WERI-Rb-1 (cell line): ENCODE results near the gene COLEC11.

Experiments
- DNase-seq: peaks from one replicate; pipeline ENCODE4 v3.0.0-alpha.2; 2020
- H3K27ac ChIP-seq: fragments of 250-450 bp; sonication (Bioruptor Pico); 2 replicates; pipeline ENCODE4 v1.5.1; 2020; ENCODE audit warnings: mild to moderate bottlenecking, moderate library complexity
- H3K27me3 ChIP-seq: fragments of 250-450 bp; sonication (Bioruptor Pico); 2 replicates; pipeline ENCODE4 v1.5.1; 2021; ENCODE audit warnings: mild to moderate bottlenecking, low read depth, moderate library complexity; ENCODE audit not compliant: insufficient read depth, severe bottlenecking
- H3K36me3 ChIP-seq: fragments of 250-450 bp; sonication (Bioruptor Pico); 2 replicates; pipeline ENCODE4 v1.5.1; 2020; ENCODE audit warnings: mild to moderate bottlenecking, moderate library complexity
- H3K4me3 ChIP-seq: 2 replicates; pipeline ENCODE4 v1.5.1; 2011; ENCODE audit warnings: low read depth, mild to moderate bottlenecking, control low read depth, low read length
- H3K9me3 ChIP-seq: fragments of 250-450 bp; sonication (Bioruptor Pico); 2 replicates; pipeline ENCODE4 v1.5.1; 2021; ENCODE audit warnings: mild to moderate bottlenecking, moderate library complexity; ENCODE audit not compliant: severe bottlenecking
- TF ChIP-seq, protein P1 (sequence below): IDR thresholded peaks from 2 replicates; pipeline ENCODE4 v1.5.1; 2011; ENCODE audit warnings: low read depth, mild to moderate bottlenecking, control low read depth, inconsistent platforms, low read length

The COLEC11 gene

DNA sequence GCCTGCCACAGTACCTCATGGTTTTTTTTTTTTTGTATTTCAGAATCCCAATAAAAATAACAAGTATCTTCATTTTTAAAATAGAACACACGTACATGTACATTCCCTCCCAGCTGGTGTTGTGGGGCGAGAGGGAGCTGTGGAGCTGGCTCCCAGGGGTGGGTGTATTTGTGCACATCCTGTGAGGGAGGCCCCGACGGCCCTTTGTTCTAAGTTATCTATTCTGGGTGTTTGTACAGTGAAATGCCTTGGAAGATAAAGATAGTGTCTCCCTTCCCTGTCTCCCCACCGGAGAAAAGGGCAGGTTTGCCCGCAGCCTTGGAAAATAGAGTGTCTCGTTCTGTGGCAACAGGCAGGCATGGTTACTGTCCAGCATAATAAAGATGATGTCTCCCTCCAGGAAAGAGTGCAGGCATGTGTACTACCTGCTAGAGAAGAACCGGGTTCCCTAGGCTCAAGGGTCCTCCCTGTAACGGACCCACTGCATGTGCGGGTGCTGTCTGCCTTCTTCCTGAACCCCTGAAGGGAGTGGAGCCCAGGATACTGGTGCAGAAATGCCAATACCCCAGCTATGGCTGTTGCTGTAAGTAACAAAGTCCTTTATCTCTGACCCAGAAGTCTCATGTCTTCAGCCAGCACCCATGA is 51.0 kb downstream of the COLEC11 start:
- Histone ChIP-seq H3K27me3 (no peaks in the 10 kb centered on the region), H3K4me3 (no peak overlapping the region), H3K27ac (no peak overlapping the region), H3K9me3 (no peaks in the 10 kb centered on the region), H3K36me3 (no peaks in the 10 kb centered on the region)
- no peak for DNase-seq
- TF ChIP-seq, protein P1, sequence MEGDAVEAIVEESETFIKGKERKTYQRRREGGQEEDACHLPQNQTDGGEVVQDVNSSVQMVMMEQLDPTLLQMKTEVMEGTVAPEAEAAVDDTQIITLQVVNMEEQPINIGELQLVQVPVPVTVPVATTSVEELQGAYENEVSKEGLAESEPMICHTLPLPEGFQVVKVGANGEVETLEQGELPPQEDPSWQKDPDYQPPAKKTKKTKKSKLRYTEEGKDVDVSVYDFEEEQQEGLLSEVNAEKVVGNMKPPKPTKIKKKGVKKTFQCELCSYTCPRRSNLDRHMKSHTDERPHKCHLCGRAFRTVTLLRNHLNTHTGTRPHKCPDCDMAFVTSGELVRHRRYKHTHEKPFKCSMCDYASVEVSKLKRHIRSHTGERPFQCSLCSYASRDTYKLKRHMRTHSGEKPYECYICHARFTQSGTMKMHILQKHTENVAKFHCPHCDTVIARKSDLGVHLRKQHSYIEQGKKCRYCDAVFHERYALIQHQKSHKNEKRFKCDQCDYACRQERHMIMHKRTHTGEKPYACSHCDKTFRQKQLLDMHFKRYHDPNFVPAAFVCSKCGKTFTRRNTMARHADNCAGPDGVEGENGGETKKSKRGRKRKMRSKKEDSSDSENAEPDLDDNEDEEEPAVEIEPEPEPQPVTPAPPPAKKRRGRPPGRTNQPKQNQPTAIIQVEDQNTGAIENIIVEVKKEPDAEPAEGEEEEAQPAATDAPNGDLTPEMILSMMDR, result no peak

DNA sequence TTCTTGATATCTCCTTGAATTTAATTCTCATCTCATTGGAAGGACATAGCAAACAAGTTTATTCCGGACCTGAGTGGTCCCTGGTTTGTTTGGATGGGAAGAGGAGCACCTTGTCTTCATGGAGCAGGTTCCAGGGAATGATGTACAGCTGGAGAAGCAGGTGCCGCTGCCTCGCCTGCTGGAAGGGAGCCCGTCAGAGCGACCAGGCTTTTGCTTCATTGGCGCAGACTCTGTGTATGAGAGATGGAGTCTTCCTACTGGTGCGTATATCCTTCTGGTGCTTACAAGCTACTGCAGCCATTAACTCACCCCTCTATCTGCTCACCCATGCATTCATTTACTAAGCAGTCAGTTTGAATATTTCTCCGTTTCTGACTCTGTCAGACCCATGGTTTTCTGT is 51.5 kb downstream of the COLEC11 start:
- TF ChIP-seq, protein P1, result no peak
- no peaks in the 10 kb centered on the region for H3K36me3 ChIP-seq

DNA sequence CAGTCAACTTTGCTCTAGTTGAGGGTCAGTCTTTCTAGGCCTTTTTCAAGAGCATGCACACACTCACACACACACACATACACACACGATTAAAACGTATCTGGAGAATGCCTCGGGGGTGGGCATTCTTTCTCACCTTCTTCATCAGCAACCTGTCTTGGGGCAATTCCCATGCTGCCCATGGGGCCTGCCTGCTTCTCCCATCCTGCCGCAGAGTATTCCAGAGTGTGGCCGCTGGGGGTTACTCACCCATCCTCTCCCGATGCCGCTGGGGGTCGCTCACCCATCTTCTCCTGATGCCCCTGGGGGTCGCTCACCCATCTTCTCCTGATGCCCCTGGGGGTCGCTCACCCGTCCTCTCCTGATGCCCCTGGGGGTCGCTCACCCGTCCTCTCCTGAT is 52.3 kb downstream of the COLEC11 start:
- TF ChIP-seq, protein P1, result no peak
- no peaks in the 10 kb centered on the region for H3K9me3 ChIP-seq
- H3K27ac ChIP-seq, result no peak overlapping the region
- no peaks in the 10 kb centered on the region for H3K27me3 ChIP-seq
- no peak overlapping the region for H3K4me3 ChIP-seq
- H3K36me3 ChIP-seq, result no peaks in the 10 kb centered on the region
- no peak for DNase-seq

More for the DNA sequence above, 51.5 kb downstream of the COLEC11 start:
- Histone ChIP-seq H3K4me3 (no peak overlapping the region), H3K27me3 (no peaks in the 10 kb centered on the region), H3K27ac (no peak overlapping the region), H3K9me3 (no peaks in the 10 kb centered on the region)
- no peak for DNase-seq

DNA sequence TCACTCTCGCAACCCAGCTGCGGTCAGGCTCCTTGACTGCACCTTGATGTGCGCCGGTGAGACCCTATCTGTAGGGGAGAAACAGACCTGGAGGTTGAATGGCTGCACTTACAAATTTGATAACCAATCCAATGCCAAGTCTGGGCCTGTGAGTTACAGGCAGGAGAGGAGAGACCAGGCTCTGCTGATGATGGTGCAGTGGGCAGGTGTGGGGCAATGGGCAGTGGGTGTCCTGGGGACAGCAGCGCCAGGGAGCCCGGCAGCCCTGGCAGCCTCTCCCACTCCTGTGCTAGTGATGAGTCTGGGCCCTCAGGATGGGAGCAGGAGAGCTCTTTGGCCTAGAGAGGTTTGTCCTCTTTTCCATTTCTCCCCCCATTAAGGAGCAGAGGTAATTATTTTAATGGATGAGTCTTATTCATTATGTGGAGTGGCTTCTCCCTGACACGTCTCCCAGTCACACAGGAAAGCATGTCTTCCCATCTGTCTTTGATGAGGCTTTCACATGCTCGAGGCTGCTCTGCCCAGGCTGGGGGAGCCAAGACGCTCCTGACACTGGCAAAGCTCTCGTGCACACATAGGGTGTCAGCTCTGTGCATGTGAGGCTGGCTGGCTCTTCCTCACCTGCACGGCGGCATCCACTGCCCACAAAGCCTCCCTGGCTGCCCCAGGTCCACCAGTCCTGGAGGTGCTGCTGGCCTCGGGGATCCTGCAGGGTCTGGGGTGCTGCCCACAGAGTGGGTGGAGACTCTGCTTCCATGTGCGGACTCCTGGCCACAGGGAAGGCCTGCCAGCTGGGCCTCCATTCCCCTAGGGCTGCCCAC is 53.1 kb downstream of the COLEC11 start:
- Histone ChIP-seq H3K9me3 (no peaks in the 10 kb centered on the region), H3K27me3 (no peaks in the 10 kb centered on the region)
- peak; percentile 58 for DNase-seq

DNA sequence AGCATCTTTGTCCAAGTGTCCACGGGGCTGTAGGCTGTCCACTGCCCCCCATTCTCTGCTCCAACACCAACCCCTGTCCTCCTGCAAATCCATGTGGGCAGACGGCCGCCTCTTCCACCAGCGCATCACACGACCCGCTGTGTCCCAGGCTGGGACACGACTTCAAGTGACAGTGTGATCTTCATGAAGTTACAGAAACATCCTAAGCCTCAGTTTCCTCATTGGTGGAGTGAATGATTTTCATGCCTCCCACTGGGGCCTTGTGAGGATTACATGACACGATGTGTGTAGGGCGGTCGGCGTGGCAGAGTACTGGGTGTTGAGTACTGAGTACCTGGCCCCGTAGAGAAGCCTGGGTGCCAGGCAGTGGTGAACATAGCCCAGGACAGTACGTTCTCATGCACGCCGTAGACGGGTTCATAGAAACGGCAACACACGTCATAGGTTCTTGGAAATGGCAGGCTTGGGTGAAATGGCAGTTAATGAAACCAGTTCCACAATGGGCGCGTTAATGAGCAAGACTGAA is 53.8 kb downstream of the COLEC11 start:
- no peaks in the 10 kb centered on the region for H3K9me3 ChIP-seq
- DNase-seq, result no peak
- H3K27me3 ChIP-seq, result no peaks in the 10 kb centered on the region

More for the DNA sequence above, 53.1 kb downstream of the COLEC11 start:
- no peak overlapping the region for H3K4me3 ChIP-seq
- TF ChIP-seq, protein P1, result no peak
- H3K36me3 ChIP-seq, result no peaks in the 10 kb centered on the region
- H3K27ac ChIP-seq, result no peak overlapping the region

More for the DNA sequence above, 53.8 kb downstream of the COLEC11 start:
- TF ChIP-seq, protein P1, result no peak
- Histone ChIP-seq H3K27ac (no peak overlapping the region), H3K4me3 (no peak overlapping the region), H3K36me3 (no peaks in the 10 kb centered on the region)
